A549 treated with AZD2906 at 1 μM for 4 hours (cell line): ENCODE measurements around the gene PPP2R5D. TPM values are rescaled to one million over a fixed set of nuclear protein-coding genes. Genes with fewer than 3 reads are reported as not detected.

Experiments used
- total RNA-seq: library from RNA; stranded (reverse); fragments of 200-300 nt; extraction: Qiagen RNA extraction; gene quantifications from 5 replicates; pipeline ENCODE4 v1.2.3, GENCODE V29; 2022

PPP2R5D gene
- total RNA-seq = 25.3 to 28.9 TPM (median 27.0 TPM) in 5 replicates

DNA sequence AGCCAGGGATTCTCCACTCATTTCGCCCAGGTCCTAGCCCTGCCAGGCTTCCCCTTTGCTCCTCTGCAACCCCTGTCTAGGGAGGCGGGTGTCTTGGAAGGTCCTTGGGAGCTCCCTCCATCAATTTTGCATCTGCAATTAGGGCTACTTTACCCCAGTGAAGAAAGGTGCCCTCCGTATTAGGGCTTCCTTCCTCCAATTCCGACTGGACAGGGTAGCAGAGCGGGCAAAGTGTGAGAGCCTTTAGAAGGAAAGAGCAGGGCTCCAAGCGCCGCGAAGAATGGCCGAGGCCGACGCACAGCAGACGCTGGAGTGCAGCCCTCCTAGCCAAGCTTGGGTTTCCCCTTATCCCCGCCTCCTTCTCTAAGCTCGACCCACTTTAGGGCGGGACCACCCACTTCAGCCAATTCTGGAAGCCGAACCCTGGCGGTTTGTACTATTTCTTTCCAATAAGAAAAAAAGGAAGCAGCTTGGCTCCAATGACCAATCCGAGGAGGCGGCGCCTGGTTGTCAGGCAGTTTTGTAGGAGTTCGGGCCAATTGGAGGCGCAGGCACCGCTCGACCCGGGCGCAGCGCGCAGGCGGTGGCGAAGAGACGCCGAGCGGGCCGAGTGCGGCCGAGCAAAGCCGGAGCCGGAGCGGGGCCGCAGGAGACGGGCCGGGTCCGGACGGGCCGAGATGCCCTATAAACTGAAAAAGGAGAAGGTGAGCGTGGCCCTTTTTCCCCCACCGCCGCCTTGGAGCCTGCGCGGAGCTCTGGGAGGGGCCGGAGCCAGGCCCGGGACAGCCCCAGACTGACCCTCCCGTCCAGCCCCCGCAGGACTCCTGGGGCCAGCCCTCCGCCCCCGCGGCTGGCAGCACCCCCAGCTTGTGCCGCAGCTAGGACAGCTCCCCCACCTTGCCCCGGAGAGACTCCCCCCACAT, at the start of gene PPP2R5D:
Gene PPP2R5D (plus strand): TSS at position 570 of the 923 bp plus-strand sequence. CDS start 108 bp downstream, at position 678.

DNA sequence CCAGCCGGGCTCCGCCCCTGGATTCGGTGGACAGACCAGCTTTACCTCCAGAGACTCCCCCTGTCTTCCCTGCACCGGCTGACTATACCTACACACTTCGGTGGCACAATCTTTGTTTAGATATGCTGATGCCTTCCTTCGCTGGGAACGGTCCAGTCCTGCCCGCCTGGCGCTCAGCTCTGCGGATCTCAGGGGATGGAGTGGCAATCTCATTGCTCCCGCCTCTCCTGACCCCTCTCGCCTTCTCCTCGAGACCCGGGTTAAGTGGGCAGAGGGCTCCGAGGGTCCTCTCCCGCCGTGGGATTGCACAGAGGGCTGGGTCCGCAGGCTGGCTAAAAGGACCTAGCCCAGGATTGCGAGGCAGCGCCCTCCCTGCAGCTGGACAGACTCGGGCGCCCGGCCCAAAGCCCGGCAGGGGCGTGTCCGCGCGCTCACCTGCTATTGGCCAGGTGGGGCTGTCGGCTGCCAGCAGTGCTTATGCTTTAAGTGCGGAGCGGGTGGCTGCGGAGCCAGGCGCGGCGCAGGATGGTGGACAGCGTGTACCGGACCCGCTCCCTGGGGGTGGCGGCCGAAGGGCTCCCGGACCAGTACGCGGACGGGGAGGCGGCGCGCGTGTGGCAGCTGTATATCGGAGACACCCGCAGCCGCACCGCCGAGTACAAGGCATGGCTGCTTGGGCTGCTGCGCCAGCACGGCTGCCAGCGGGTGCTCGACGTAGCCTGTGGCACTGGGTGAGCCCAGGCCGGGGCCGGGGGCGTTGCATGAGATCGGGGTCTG, 23.9 kb upstream of the PPP2R5D start, which contains the start of gene GNMT:
Gene GNMT (plus strand): TSS at position 512 of the 777 bp plus-strand sequence. CDS start 14 bp downstream, at position 526.

DNA sequence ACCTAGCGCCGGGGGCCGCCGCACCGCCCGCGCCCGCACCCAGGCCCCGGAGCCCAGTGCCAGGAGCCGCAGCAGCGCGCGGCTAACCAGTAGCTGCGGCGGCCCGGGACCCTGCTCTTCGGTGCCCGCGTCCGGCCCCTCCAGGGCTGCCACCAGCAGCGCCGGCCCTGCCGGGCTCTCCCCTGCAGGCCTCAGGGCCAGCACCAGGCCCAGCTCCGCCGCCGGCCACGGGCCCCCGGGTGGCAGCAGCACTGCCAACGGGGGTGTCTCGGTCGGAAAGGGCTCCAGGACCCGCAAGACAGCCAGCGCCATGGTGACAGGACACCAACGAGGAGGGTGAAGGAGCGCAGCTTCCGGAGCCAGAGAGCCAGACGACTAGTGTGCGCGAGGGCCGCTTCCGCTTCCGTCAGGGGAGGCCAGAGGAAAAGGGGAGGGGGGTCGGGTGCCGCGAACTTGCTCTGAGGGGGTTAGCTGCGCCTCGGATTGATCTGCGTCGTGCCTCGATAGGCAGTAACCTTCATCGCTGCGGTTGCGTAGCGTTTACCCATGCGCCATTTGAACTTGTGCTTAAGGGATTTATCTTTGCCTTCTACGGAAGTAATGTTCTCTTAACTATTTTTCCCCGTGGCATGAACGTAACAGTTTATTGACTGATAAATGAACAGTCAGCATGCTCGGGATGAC, 5.4 kb upstream of the PPP2R5D start, which contains the start of gene PEX6:
Gene PEX6 (minus strand): TSS at position 343 of the 684 bp plus-strand sequence. CDS start 31 bp downstream, at position 312.

DNA sequence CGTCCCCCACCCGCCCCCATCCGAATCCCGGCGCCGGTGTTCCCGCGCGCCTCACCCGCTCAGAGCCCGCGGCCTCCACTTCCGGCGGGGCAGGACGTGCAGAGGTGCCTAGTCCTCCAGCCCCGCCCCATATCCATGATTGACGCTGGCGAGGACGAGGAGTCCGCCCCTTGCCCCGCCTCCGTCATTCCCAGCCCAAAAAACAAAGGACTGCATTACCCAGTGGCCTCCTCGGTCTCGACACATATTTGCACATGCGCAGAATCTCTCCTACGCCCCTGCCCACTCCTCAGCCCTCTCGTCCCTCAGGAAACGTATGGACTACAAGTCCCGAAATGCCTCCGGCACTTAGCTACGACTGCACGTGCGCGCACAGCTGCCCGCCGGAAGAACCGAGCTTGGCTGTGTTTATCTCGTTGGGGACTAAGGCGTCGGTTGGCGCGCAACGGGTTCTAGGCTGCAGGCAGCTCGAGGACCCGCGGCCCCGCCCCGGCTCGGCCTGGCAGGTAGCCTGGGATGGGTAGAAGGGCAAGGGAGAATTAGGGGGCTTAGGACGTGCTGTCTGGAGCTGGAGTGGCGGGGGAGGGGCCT, 29.6 kb downstream of the PPP2R5D start, which contains the start of the genes KLHDC3 and MEA1:
Gene KLHDC3 (plus strand): TSS at position 407 of the 591 bp plus-strand sequence. CDS start 2,944 bp downstream, outside the sequence.
Gene MEA1 (minus strand): TSS at position 104 of the 591 bp plus-strand sequence. CDS start 133 bp downstream, outside the sequence.

DNA sequence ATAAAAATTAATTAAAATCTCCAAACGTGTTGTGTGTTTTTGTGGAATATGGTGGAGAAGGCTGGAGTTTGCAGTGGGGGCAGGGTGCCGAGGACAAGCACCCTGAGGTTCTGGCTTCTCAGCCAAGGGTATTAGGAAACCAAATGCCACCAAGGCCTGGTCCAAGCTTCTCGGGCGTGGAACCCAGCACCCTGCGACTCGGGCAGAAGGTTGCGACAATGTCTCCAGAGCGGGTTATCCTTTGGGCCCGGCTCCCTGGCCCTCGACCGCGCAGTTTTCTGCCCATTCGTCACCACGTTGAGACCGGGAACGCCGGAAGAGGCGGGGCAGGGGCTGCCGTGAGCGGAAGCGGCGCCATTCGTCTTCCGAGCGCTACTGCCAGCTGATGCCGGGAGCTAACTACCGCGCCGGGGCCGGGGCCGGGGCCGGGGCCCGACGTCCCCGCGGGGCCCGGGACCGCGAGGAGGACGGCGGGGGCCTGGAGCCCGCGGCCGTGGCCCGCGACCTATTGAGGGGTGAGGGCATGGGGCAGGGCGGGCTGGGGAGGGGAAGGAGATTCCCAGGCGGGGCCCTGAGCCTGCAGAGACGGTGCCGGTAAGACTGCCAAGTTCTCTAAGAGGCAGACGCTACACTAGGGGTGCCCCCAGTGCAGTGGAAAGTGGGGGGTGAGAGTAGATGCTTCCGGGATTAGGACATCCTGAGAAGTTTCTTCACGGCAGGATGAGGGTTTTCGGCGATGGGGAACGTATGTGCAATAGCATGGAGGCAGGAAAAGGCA, 37.1 kb downstream of the PPP2R5D start, which contains the start of gene RRP36:
Gene RRP36 (plus strand): TSS at position 354 of the 778 bp plus-strand sequence. CDS start 32 bp downstream, at position 386.

DNA sequence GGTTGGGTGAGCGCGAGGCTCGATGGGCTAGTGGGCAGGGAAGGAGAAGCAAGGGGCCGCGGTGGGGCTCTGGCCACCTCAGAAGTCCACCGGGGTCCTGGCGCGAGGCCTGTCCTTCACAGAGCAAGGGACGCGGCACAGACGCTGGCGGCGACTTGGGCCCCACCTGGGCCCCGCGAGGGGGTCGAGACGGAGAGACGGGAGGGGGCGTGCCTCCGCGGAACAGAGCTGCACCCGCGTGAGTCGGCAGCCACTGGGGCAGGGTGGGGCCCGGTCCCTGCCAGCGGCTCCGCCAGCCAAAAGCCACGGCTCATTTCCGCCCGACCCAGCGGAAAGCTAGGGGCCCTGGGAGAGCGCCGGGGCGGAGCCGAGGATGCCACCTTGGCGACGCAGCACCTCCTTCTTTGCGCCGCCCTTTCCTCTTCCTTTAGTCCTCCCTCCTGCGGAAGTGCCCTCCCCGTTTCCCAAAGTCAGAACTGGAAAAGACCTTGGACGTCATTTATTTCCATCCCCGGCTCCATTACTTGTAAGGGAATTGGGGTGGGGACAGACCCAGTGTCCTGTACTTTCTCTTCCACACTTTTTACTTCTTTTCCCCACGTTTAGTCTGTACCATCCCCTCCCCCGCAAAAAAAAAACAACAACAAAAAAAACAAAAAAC, 69.3 kb downstream of the PPP2R5D start, which contains the start of gene CUL7:
Gene CUL7 (minus strand): TSS at position 307 of the 661 bp plus-strand sequence. CDS start 1,063 bp downstream, outside the sequence.

DNA sequence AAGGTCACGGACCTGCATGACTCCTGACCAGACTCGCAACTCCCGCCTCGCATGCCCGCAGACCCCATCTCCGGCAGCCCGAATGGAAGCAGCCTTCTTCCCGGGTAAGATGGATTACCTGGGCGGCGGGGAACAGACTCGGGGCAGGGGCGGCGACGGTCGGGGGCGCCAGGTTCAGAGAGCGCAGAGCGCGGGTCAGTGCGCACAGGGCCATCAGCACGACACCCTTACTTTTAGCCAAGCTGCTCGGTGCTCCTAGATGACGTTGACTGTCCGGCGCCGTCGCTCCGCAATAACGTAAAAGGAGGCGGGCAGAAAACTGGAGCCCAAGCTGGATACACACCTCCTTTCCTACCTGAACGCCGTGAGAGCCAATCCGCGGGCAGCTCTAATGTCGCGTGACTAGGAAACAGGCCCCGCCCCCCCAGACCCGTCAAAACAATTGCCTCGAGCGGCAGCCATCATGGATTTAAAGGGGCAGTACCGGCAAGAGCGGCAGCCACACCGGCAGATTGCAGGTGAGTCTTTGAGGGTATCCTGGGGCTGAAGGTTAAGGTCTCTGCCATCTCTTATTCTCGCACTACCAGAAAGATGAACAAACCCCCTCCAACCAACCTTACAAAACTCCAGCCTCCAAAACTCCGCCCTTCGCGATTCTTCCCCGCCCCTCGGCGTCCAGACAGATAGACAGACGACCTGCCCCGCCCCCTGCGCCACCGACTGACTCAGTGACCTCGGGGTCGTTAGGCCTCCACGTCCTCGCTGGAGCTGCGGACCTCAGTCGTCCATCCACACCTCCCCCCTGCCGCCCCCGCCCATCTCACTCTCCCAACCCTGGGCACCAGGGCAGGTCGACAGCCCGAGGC, 75.0 kb downstream of the PPP2R5D start, which contains the start of the genes KLC4 and MRPL2:
Gene KLC4 (plus strand): TSS at position 464 of the 866 bp plus-strand sequence. CDS start 1,705 bp downstream, outside the sequence.
Gene MRPL2 (minus strand): TSS at position 267 of the 866 bp plus-strand sequence. CDS start 53 bp downstream, at position 214.

Other genes with a start within 250 kb of the PPP2R5D start
- gene TBCC, start 238.5 kb upstream of the PPP2R5D start, total RNA-seq = 15.3 to 18.4 TPM (median 15.6 TPM) in 5 replicates
- 2.2 to 3.1 TPM (median 2.8 TPM) in 5 replicates for gene BICRAL, start 202.5 kb upstream of the PPP2R5D start, total RNA-seq
- 55.3 to 98.5 TPM (median 60.4 TPM) in 5 replicates for gene RPL7L1, start 105.0 kb upstream of the PPP2R5D start, total RNA-seq
- not detected in 5 replicates for gene PTCRA, start 68.5 kb upstream of the PPP2R5D start, total RNA-seq
- gene CNPY3, start 55.1 kb upstream of the PPP2R5D start, total RNA-seq = 36.8 to 45.0 TPM (median 43.5 TPM) in 5 replicates
- gene GNMT, start 23.8 kb upstream of the PPP2R5D start, total RNA-seq = 0.06 to 0.16 TPM (median 0.10 TPM) in 4 of 5 replicates, not detected in the other
- gene PEX6, start 5.4 kb upstream of the PPP2R5D start, total RNA-seq = 6.2 to 9.7 TPM (median 9.3 TPM) in 5 replicates
- gene MEA1, start 29.4 kb downstream of the PPP2R5D start, total RNA-seq = 85.6 to 93.3 TPM (median 91.2 TPM) in 5 replicates
- gene KLHDC3, start 29.7 kb downstream of the PPP2R5D start, total RNA-seq = 26.2 to 31.1 TPM (median 27.7 TPM) in 5 replicates
- gene RRP36, start 37.1 kb downstream of the PPP2R5D start, total RNA-seq = 64.4 to 75.1 TPM (median 68.5 TPM) in 5 replicates
- gene CUL7, start 69.3 kb downstream of the PPP2R5D start, total RNA-seq = 6.8 to 9.0 TPM (median 7.6 TPM) in 5 replicates
- gene MRPL2, start 74.9 kb downstream of the PPP2R5D start, total RNA-seq = 56.1 to 62.9 TPM (median 57.9 TPM) in 5 replicates
- gene KLC4, start 75.1 kb downstream of the PPP2R5D start, total RNA-seq = 6.7 to 8.1 TPM (median 7.3 TPM) in 5 replicates
- 3.7 to 5.2 TPM (median 4.8 TPM) in 5 replicates for gene PTK7, start 91.7 kb downstream of the PPP2R5D start, total RNA-seq
- gene SRF, start 186.7 kb downstream of the PPP2R5D start, total RNA-seq = 12.5 to 17.2 TPM (median 16.3 TPM) in 5 replicates
- gene CUL9, start 197.6 kb downstream of the PPP2R5D start, total RNA-seq = 5.8 to 9.8 TPM (median 8.5 TPM) in 5 replicates
- 77.7 to 112 TPM (median 101 TPM) in 5 replicates for gene DNPH1, start 244.9 kb downstream of the PPP2R5D start, total RNA-seq